HEK293T (cell line): Measurements from ENCODE around the gene C2orf74.
"Not testable (repeated sequence)": the region's sequence is repeated elsewhere in the genome, so short reads cannot be mapped to it uniquely, and the experiment has no call there.

Experiments
- BHLHE40 ChIP-seq: fragments of 450-650 bp; IDR thresholded peaks from 2 replicates; pipeline ENCODE4 v1.6.1; 2016; ENCODE audit warnings: mild to moderate bottlenecking, moderate library complexity, borderline replicate concordance
- CTBP1 ChIP-seq: fragments of 450-650 bp; IDR thresholded peaks from 2 replicates; pipeline ENCODE4 v1.6.1; 2016; ENCODE audit warnings: borderline replicate concordance
- FOXA1 ChIP-seq: fragments of 450-650 bp; IDR thresholded peaks from 2 replicates; pipeline ENCODE4 v1.6.1; 2016; ENCODE audit warnings: mild to moderate bottlenecking
- FOXM1 ChIP-seq: fragments of 450-650 bp; IDR thresholded peaks from 2 replicates; pipeline ENCODE4 v1.6.1; 2017; ENCODE audit warnings: mild to moderate bottlenecking, borderline replicate concordance
- HDGF ChIP-seq: fragments of 450-650 bp; IDR thresholded peaks from 2 replicates; pipeline ENCODE4 v1.6.1; 2017; ENCODE audit warnings: antibody characterized with exemption, borderline replicate concordance
- L3MBTL2 ChIP-seq: fragments of 450-650 bp; conservative IDR thresholded peaks from 2 replicates; pipeline ENCODE4 v1.6.1; 2016; ENCODE audit warnings: mild to moderate bottlenecking
- SP1 ChIP-seq: fragments of 450-650 bp; IDR thresholded peaks from 2 replicates; pipeline ENCODE4 v1.6.1; 2017
- SUZ12 ChIP-seq: fragments of 450-650 bp; IDR thresholded peaks from 2 replicates; pipeline ENCODE4 v1.6.1; 2016; ENCODE audit warnings: mild to moderate bottlenecking
- ZNF384 ChIP-seq: fragments of 450-650 bp; IDR thresholded peaks from 2 replicates; pipeline ENCODE4 v1.6.1; 2016

GRCh38 chr2:61128122-61128521 lies 33.9 kb upstream of the C2orf74 start:
- not testable (repeated sequence) for TF ChIP-seq SP1, FOXA1, FOXM1, BHLHE40, L3MBTL2, SUZ12, CTBP1, HDGF, ZNF384
